WTC11 (cell line): ENCODE data around the gene TNIP1.

Experiments
- CREM ChIP-seq: sonication (generic); formaldehyde crosslinking; IDR thresholded peaks from 2 replicates; pipeline ENCODE4 v1.8.1; 2022; ENCODE audit warnings: mild to moderate bottlenecking, missing genetic modification reagents, moderate library complexity
- CTCF ChIP-seq: fragments of 200-600 bp; IDR thresholded peaks from 2 replicates; pipeline ENCODE4 v1.8.0; 2022; ENCODE audit warnings: antibody characterized with exemption
- ELF4 ChIP-seq: sonication (generic); formaldehyde crosslinking; IDR thresholded peaks from 2 replicates; pipeline ENCODE4 v1.8.1; 2022; ENCODE audit warnings: low read depth, mild to moderate bottlenecking, moderate library complexity, missing genetic modification reagents
- NR1H2 ChIP-seq: sonication (generic); formaldehyde crosslinking; IDR thresholded peaks from 2 replicates; pipeline ENCODE4 v1.9.0; 2021; ENCODE audit warnings: mild to moderate bottlenecking, moderate library complexity, missing genetic modification reagents
- USF1 ChIP-seq: sonication (generic); formaldehyde crosslinking; IDR thresholded peaks from 2 replicates; pipeline ENCODE4 v1.8.0; 2022; ENCODE audit warnings: mild to moderate bottlenecking, missing genetic modification reagents
- ZNF263 ChIP-seq: sonication (generic); formaldehyde crosslinking; IDR thresholded peaks from 2 replicates; pipeline ENCODE4 v1.8.1; 2022; ENCODE audit warnings: low read depth, mild to moderate bottlenecking, moderate library complexity, missing genetic modification reagents

DNA sequence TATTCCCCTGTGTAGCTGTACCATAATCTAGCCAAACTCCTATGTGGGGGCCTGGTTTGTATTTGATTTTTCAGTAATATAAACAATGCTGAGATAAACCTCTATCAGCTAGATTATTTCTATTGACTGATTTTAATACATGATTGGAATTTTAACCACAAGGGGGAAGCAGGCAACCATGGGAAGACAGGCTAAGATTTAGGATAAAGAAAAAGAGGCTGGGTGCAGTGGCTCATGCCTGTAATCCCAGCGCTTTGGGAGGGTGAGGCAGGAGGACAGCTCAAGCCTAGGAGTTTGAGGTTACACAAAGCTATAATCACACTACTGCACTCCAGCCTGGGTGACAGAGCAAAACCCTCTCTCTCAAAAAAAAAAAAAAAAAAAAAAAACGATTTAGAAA is 78.6 kb downstream of the TNIP1 start:
- TF ChIP-seq CTCF (no peak), ZNF263 (CRISPR knock-in tag) (no peak), USF1 (CRISPR knock-in tag) (no peak), CREM (no peak), ELF4 (CRISPR knock-in tag) (no peak), NR1H2 (CRISPR knock-in tag) (no peak)
